IMR-90 (cell line): ENCODE results near the gene ATP2B1. TPM values are rescaled to one million over a fixed set of nuclear protein-coding genes. Genes with fewer than 3 reads are reported as not detected.

ENCODE experiments used
- ATAC-seq: fragments of 200-7000 bp; cut with Tn5 transposase; 2 replicates; pipeline ENCODE4 v1.9.1; 2020; ENCODE audit warnings: low read depth, mild to moderate bottlenecking, moderate library complexity
- BruUV-seq: library from RNA; stranded (reverse); fragments of 400-500 nt; replicated peaks from 2 replicates; lab custom pipeline; 2021; lab: Mats Ljungman, UMichigan
- CTCF ChIA-PET: fragments of 300-600 bp; formaldehyde crosslinking; extraction: SDS; loops from one replicate; lab custom pipeline; 2021; ENCODE audit warnings: antibody characterized with exemption; lab: Yijun Ruan, JAX
- POLR2A ChIA-PET: fragments of 300-600 bp; sonication (Branson Sonifier 250); formaldehyde crosslinking; loops from one replicate; lab custom pipeline; 2022; ENCODE audit warnings: antibody characterized with exemption; ENCODE audit not compliant: unreplicated experiment; lab: Charles Lee
- DNase-seq: peaks from one replicate; pipeline ENCODE4 v3.0.0; 2013
- H2AFZ ChIP-seq: replicated peaks from 2 replicates; pipeline ENCODE3; 2013; ENCODE audit warnings: low read length, mild to moderate bottlenecking; ENCODE audit not compliant: poor library complexity
- H2AK5ac ChIP-seq: 2 replicates; pipeline ENCODE4 v1.6.1; 2013; ENCODE audit warnings: low read depth, low read length, inconsistent platforms
- H2AK9ac ChIP-seq: replicated peaks from 2 replicates; pipeline ENCODE3; 2013; ENCODE audit warnings: mild to moderate bottlenecking, low read depth, low read length, moderate library complexity; ENCODE audit not compliant: poor library complexity
- H2BK120ac ChIP-seq: 2 replicates; pipeline ENCODE4 v1.6.1; 2013; ENCODE audit warnings: low read depth, low read length, inconsistent platforms
- H2BK15ac ChIP-seq: 3 replicates; pipeline ENCODE4 v1.6.1; 2013; ENCODE audit warnings: low read depth, low read length, inconsistent platforms
- H2BK20ac ChIP-seq: 2 replicates; pipeline ENCODE4 v1.6.1; 2013; ENCODE audit warnings: low read depth, mild to moderate bottlenecking, inconsistent platforms, low read length, moderate library complexity
- H2BK5ac ChIP-seq: 2 replicates; pipeline ENCODE4 v1.6.1; 2013; ENCODE audit warnings: mild to moderate bottlenecking, low read depth, low read length, inconsistent platforms; ENCODE audit not compliant: poor library complexity, severe bottlenecking
- H3K14ac ChIP-seq: replicated peaks from 2 replicates; pipeline ENCODE4 v1.6.1; 2013; ENCODE audit warnings: low read depth, low read length, inconsistent platforms
- H3K18ac ChIP-seq: 2 replicates; pipeline ENCODE4 v1.6.1; 2013; ENCODE audit warnings: low read depth, low read length, control low read depth
- H3K23ac ChIP-seq: 2 replicates; pipeline ENCODE4 v1.6.1; 2013; ENCODE audit warnings: low read depth, low read length, inconsistent platforms
- H3K27ac ChIP-seq: 2 replicates; pipeline ENCODE4 v1.5.1; 2013; ENCODE audit warnings: mild to moderate bottlenecking, control low read depth, low read length; ENCODE audit not compliant: insufficient read depth
- H3K27me3 ChIP-seq: 2 replicates; pipeline ENCODE4 v1.6.1; 2013; ENCODE audit warnings: low read length; ENCODE audit not compliant: control insufficient read depth, insufficient read depth
- H3K36me3 ChIP-seq: 2 replicates; pipeline ENCODE4 v1.6.1; 2013; ENCODE audit warnings: low read length, mixed read lengths; ENCODE audit not compliant: control insufficient read depth, insufficient read depth
- H3K4ac ChIP-seq: 2 replicates; pipeline ENCODE4 v1.6.1; 2013; ENCODE audit warnings: low read depth, low read length, inconsistent platforms
- H3K4me1 ChIP-seq: 2 replicates; pipeline ENCODE4 v1.6.1; 2013; ENCODE audit warnings: low read length, mixed read lengths; ENCODE audit not compliant: control insufficient read depth, insufficient read depth
- H3K4me2 ChIP-seq: 2 replicates; pipeline ENCODE4 v1.6.1; 2013; ENCODE audit warnings: low read depth, mild to moderate bottlenecking, control low read depth, low read length, moderate library complexity
- H3K4me3 ChIP-seq: 2 replicates; pipeline ENCODE4 v1.5.1; 2013; ENCODE audit warnings: low read depth, mild to moderate bottlenecking, control low read depth, low read length, moderate library complexity; ENCODE audit not compliant: insufficient read depth
- H3K56ac ChIP-seq: 2 replicates; pipeline ENCODE4 v1.6.1; 2013; ENCODE audit warnings: low read length, inconsistent platforms; ENCODE audit not compliant: insufficient read depth; ENCODE audit errors: extremely low read depth
- H3K79me1 ChIP-seq, 2 experiments: 2 replicates each; pipeline ENCODE4 v1.6.1; 2013; ENCODE audit warnings: low read length in 2 of 2, inconsistent platforms in 1 of 2, low read depth in 1 of 2
- H3K9ac ChIP-seq: 2 replicates; pipeline ENCODE4 v1.6.1; 2013; ENCODE audit warnings: low read depth, low read length, control low read depth
- H3K9me1 ChIP-seq: 2 replicates; pipeline ENCODE4 v1.6.1; 2013; ENCODE audit warnings: low read length, inconsistent platforms; ENCODE audit not compliant: insufficient read depth
- H3K9me3 ChIP-seq: 2 replicates; pipeline ENCODE4 v1.6.1; 2013; ENCODE audit warnings: low read length; ENCODE audit not compliant: control insufficient read depth, insufficient read depth
- H4K20me1 ChIP-seq: 2 replicates; pipeline ENCODE4 v1.6.1; 2013; ENCODE audit warnings: low read length, inconsistent platforms; ENCODE audit not compliant: insufficient read depth
- H4K5ac ChIP-seq: 2 replicates; pipeline ENCODE4 v1.6.1; 2013; ENCODE audit warnings: mild to moderate bottlenecking, low read depth, low read length, control low read depth
- H4K8ac ChIP-seq, 2 experiments: 2 replicates each; pipeline ENCODE4 v1.6.1; 2013; ENCODE audit warnings: low read depth in 2 of 2, low read length in 2 of 2, control low read depth in 1 of 2, inconsistent platforms in 1 of 2
- H4K91ac ChIP-seq: 2 replicates; pipeline ENCODE4 v1.6.1; 2013; ENCODE audit warnings: low read depth, low read length, inconsistent platforms; ENCODE audit not compliant: insufficient read depth
- CHD1 ChIP-seq: IDR thresholded peaks from 2 replicates; pipeline ENCODE4 v1.6.1; 2012; ENCODE audit warnings: low read depth, low read length, improper control_type of control experiment
- FOS ChIP-seq: fragments of 150-350 bp; IDR thresholded peaks from 2 replicates; pipeline ENCODE4 v1.6.1; 2016; ENCODE audit warnings: low read depth, low read length
- MAFK ChIP-seq: IDR thresholded peaks from 2 replicates; pipeline ENCODE4 v1.6.1; 2012; ENCODE audit warnings: low read depth, low read length, improper control_type of control experiment
- MAZ ChIP-seq: IDR thresholded peaks from 2 replicates; pipeline ENCODE4 v1.6.1; 2012; ENCODE audit warnings: low read depth, mild to moderate bottlenecking, low read length, improper control_type of control experiment, moderate library complexity, borderline replicate concordance
- RAD21 ChIP-seq: IDR thresholded peaks from 2 replicates; pipeline ENCODE4 v1.6.1; 2012; ENCODE audit warnings: low read length, improper control_type of control experiment
- RCOR1 ChIP-seq: IDR thresholded peaks from 2 replicates; pipeline ENCODE4 v1.6.1; 2012; ENCODE audit warnings: mild to moderate bottlenecking, low read length, improper control_type of control experiment; ENCODE audit not compliant: insufficient replicate concordance
- SMC3 ChIP-seq: fragments of 150-350 bp; IDR thresholded peaks from 2 replicates; pipeline ENCODE4 v1.6.1; 2016; ENCODE audit warnings: low read depth, mild to moderate bottlenecking, antibody characterized with exemption, low read length, moderate library complexity
- USF2 ChIP-seq: fragments of 150-350 bp; IDR thresholded peaks from 2 replicates; pipeline ENCODE4 v1.6.1; 2017; ENCODE audit warnings: mild to moderate bottlenecking, antibody characterized with exemption, low read length, low read depth
- dilution Hi-C: fragments of 300-500 bp; cut with HindIII; formaldehyde crosslinking; loops from one replicate; pipeline ENCODE4 v1.14.3; 2018; ENCODE audit warnings: low sequenced_read_pairs; ENCODE audit not compliant: unreplicated experiment
- in situ Hi-C: fragments of 300-500 bp; cut with MboI; formaldehyde crosslinking; loops from 3 replicates; pipeline ENCODE4 v1.14.3; 2019; ENCODE audit warnings: low sequenced_read_pairs, inconsistent platforms, mixed read lengths
- intact Hi-C: fragments of 100-400 bp; cut with micrococcal nuclease; formaldehyde crosslinking; loops from 2 replicates; pipeline ENCODE4 v1.10.0; 2022
- polyA plus RNA-seq, 3 experiments: library from polyadenylated mRNA; depleted of rRNA; stranded (reverse); fragments of >200 nt; gene quantifications; 2 replicates each; pipeline ENCODE4 v1.2.3, GENCODE V29; 2012; ENCODE audit warnings: low replicate concordance in 1 of 3
- total RNA-seq: library from RNA; depleted of rRNA; stranded (reverse); fragments of >200 nt; gene quantifications from 2 replicates; pipeline ENCODE4 v1.2.3, GENCODE V29; 2012

The ATP2B1 gene
- total and polyA plus RNA-seq, 2 of the 4 experiments (the other 2 are of a cell fraction): 9.9 to 32.6 TPM

DNA sequence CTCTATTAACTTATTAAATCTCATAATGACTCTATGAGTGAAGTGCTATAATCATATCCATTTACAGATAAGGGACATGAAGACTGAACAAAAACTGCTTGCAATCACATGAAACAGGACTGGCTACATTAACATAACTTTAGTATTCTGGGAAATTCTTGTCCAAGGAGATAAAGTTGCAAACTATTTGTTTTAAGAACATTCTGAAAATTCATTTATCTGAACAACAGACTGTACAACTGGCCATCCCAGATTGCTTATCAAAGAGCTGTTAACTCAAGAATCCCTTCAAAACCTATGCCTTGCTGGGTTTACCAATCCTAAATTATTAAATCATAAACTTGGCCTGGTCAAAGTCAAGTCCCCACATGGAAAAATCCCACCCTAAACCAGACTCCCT, 143.6 kb downstream of the ATP2B1 start:
- Histone ChIP-seq H3K4me3 (no peak overlapping the region), H3K56ac (no peak overlapping the region), H4K5ac (no peak overlapping the region), H2BK15ac (no peak overlapping the region), H3K18ac (no peak overlapping the region), H3K9ac (no peak overlapping the region), H2BK120ac (no peak overlapping the region), H2AK5ac (no peak overlapping the region), H4K20me1 (no peaks in the 10 kb centered on the region), H3K27ac (no peak overlapping the region), H4K8ac (no peak overlapping the region), H3K9me3 (no peaks in the 10 kb centered on the region), H2BK20ac (no peak overlapping the region), H3K14ac (no peak overlapping the region), H3K4me1 (no peaks in the 10 kb centered on the region), H2BK5ac (no peak overlapping the region), H2AFZ (no peak overlapping the region), H3K9me1 (no peaks in the 10 kb centered on the region), H3K23ac (no peak overlapping the region), H3K4me2 (no peak overlapping the region), H2AK9ac (no peak overlapping the region), H3K79me1 (no peaks in the 10 kb centered on the region), H3K4ac (no peak overlapping the region), H4K91ac (no peak overlapping the region), H3K36me3 (no peaks in the 10 kb centered on the region), H3K27me3 (no peaks in the 10 kb centered on the region)
- no peak for ATAC-seq
- DNase-seq: no peak
- TF ChIP-seq SMC3: no peak
- TF ChIP-seq RAD21: no peak
- no peak for TF ChIP-seq CHD1
- TF ChIP-seq MAZ: no peak
- no peak for TF ChIP-seq FOS
- TF ChIP-seq MAFK: no peak
- TF ChIP-seq USF2: no peak
- TF ChIP-seq RCOR1: no peak
- BruUV-seq: no TSS peak
- in situ Hi-C loops: no loop called here
- ChIA-PET CTCF (no interaction called here), POLR2A (no interaction called here)
- dilution Hi-C loops: no loop called here
- intact Hi-C loops: no loop called here
